K562 (cell line): ENCODE measurements around the gene MKLN1. TPM values are rescaled to one million over a fixed set of nuclear protein-coding genes. Genes with fewer than 3 reads are reported as not detected.

Experiments
- ATAC-seq: fragments of 200-7000 bp; cut with Tn5 transposase; 3 replicates; pipeline ENCODE4 v1.9.1; 2020; ENCODE audit warnings: moderate library complexity
- BruUV-seq: library from RNA; stranded (reverse); fragments of 400-500 nt; replicated peaks from 2 replicates; lab custom pipeline; 2021; lab: Mats Ljungman, UMichigan
- CTCF ChIA-PET: fragments of 300-600 bp; formaldehyde crosslinking; extraction: SDS; loops from one replicate; lab custom pipeline; 2021; ENCODE audit warnings: low intra/inter-chr PET ratio; lab: Yijun Ruan, JAX
- POLR2A ChIA-PET: fragments of 300-600, 350-650 bp; sonication (Branson Sonifier 250); formaldehyde crosslinking; extraction: SDS; loops from one replicate; lab custom pipeline; 2021; ENCODE audit warnings: antibody characterized with exemption, inconsistent platforms; lab: Yijun Ruan, JAX
- DNase-seq, 4 experiments: peaks; one replicate each; pipeline versions ENCODE4 v3.0.0 to v3.0.0-alpha.2; 2011 to 2018; ENCODE audit warnings: low spot score in 3 of 4, mixed read lengths in 3 of 4; ENCODE audit errors: extremely low read depth in 1 of 4
- FAIRE-seq: peaks from 2 replicates; lab custom pipeline; 2011; peaks lifted over from hg19 to GRCh38; lab: Jason Lieb, UNC
- H2AFZ ChIP-seq: 2 replicates; pipeline ENCODE4 v1.6.0; 2011; ENCODE audit warnings: low read depth, low read length, control low read depth, inconsistent platforms
- H3K27ac ChIP-seq: fragments of 200-600 bp; 3 replicates; pipeline ENCODE4 v1.8.0; 2011; ENCODE audit warnings: low read depth, mild to moderate bottlenecking, control low read depth, inconsistent platforms, low read length, moderate library complexity, mixed read lengths; ENCODE audit errors: extremely low read depth
- H3K27me3 ChIP-seq, 2 experiments: fragments of 300-600 bp in 1 of 2; 2 replicates in 1 of 2; 3 replicates in 1 of 2; pipeline versions ENCODE4 v1.6.0 to v1.8.0; 2011; ENCODE audit warnings: inconsistent platforms in 2 of 2, low read length in 2 of 2, mild to moderate bottlenecking in 1 of 2, mixed read lengths in 1 of 2, moderate library complexity in 1 of 2; ENCODE audit not compliant: control insufficient read depth in 2 of 2, insufficient read depth in 2 of 2
- H3K36me3 ChIP-seq: fragments of 300-600 bp; 3 replicates; pipeline ENCODE4 v1.8.0; 2011; ENCODE audit warnings: mild to moderate bottlenecking, low read length, inconsistent platforms; ENCODE audit not compliant: control insufficient read depth, insufficient read depth
- H3K4me1 ChIP-seq, 2 experiments: fragments of 200-600 bp in 1 of 2; replicated peaks in 1 of 2; 2 replicates in 1 of 2; 3 replicates in 1 of 2; pipeline versions ENCODE4 v1.5.1 to v1.8.0; 2011; ENCODE audit warnings: inconsistent platforms in 2 of 2, low read length in 2 of 2, mild to moderate bottlenecking in 1 of 2, mixed read lengths in 1 of 2, moderate library complexity in 1 of 2; ENCODE audit not compliant: control insufficient read depth in 2 of 2, insufficient read depth in 2 of 2
- H3K4me2 ChIP-seq: 2 replicates; pipeline ENCODE4 v1.6.1; 2011; ENCODE audit warnings: low read length, control low read depth, inconsistent platforms, mixed read lengths; ENCODE audit not compliant: insufficient read depth
- H3K4me3 ChIP-seq: fragments of 200-600 bp; sonication (generic), shearing (Covaris generic); 2 replicates; pipeline ENCODE4 v1.5.1; 2016; ENCODE audit warnings: control low read depth, inconsistent platforms
- H3K79me2 ChIP-seq: fragments of 200-600 bp; 3 replicates; pipeline ENCODE4 v1.8.0; 2011; ENCODE audit warnings: low read length, inconsistent platforms; ENCODE audit not compliant: control insufficient read depth, insufficient read depth
- H3K9ac ChIP-seq, 2 experiments: 2 replicates each; pipeline versions ENCODE4 v1.6.0 to v1.6.1; 2011; ENCODE audit warnings: low read depth in 2 of 2, low read length in 2 of 2, control low read depth in 1 of 2, inconsistent platforms in 1 of 2, mild to moderate bottlenecking in 1 of 2, mixed read lengths in 1 of 2; ENCODE audit not compliant: insufficient read depth in 1 of 2
- H3K9me1 ChIP-seq: one replicate; pipeline ENCODE4 v1.6.0; 2011; ENCODE audit warnings: inconsistent platforms, mild to moderate bottlenecking, low read length, moderate library complexity; ENCODE audit not compliant: control insufficient read depth, insufficient read depth
- H3K9me3 ChIP-seq: replicated peaks from 2 replicates; pipeline ENCODE4 v1.5.1; 2011; ENCODE audit warnings: low read depth, low read length, inconsistent platforms; ENCODE audit not compliant: control insufficient read depth, insufficient read depth
- H4K20me1 ChIP-seq: replicated peaks from 2 replicates; pipeline ENCODE4 v1.6.1; 2011; ENCODE audit warnings: low read length, inconsistent platforms, mixed read lengths; ENCODE audit not compliant: control insufficient read depth, insufficient read depth
- BRCA1 ChIP-seq, 2 experiments: fragments of 450-650 bp in 1 of 2; sonication (generic) in 1 of 2; formaldehyde crosslinking in 1 of 2; IDR thresholded peaks; 2 replicates each; pipeline versions ENCODE4 v1.5.0 to v1.6.1; 2017 to 2020; ENCODE audit warnings: mild to moderate bottlenecking in 1 of 2, missing genetic modification reagents in 1 of 2
- BRD4 ChIP-seq: fragments of 200-600 bp; sonication (generic); IDR thresholded peaks from 2 replicates; pipeline ENCODE4 v1.6.1; 2017; ENCODE audit warnings: inconsistent platforms
- BRD9 ChIP-seq: fragments of 450-650 bp; IDR thresholded peaks from 2 replicates; pipeline ENCODE4 v1.6.1; 2018; ENCODE audit warnings: low read depth; ENCODE audit not compliant: partially characterized antibody
- CEBPZ ChIP-seq: fragments of 150-350 bp; IDR thresholded peaks from 2 replicates; pipeline ENCODE4 v1.6.1; 2014; ENCODE audit warnings: low read depth, mild to moderate bottlenecking, low read length, borderline replicate concordance
- DDX20 ChIP-seq: fragments of 450-650 bp; IDR thresholded peaks from 2 replicates; pipeline ENCODE4 v1.6.1; 2016; ENCODE audit warnings: missing genetic modification characterization, low read depth, mild to moderate bottlenecking, missing compliant biosample characterization, moderate library complexity
- FOXM1 ChIP-seq, 2 experiments: fragments of 450-650 bp in 1 of 2; sonication (generic) in 1 of 2; formaldehyde crosslinking in 1 of 2; IDR thresholded peaks; 2 replicates each; pipeline versions ENCODE4 v1.6.1 to v1.9.0; 2017 to 2022; ENCODE audit warnings: low read depth in 2 of 2, mild to moderate bottlenecking in 2 of 2, missing genetic modification reagents in 1 of 2, moderate library complexity in 1 of 2
- MYC ChIP-seq, 2 experiments: fragments of 250-450 bp in 1 of 2; sonication (Bioruptor Pico) in 1 of 2; IDR thresholded peaks; 2 replicates each; pipeline versions ENCODE4 v1.5.1 to v1.6.1; 2012 to 2021; ENCODE audit warnings: low read depth in 2 of 2, borderline replicate concordance in 1 of 2, improper control_type of control experiment in 1 of 2, low read length in 1 of 2, mild to moderate bottlenecking in 1 of 2, moderate library complexity in 1 of 2
- NCOA6 ChIP-seq: fragments of 450-650 bp; IDR thresholded peaks from 2 replicates; pipeline ENCODE4 v1.6.1; 2017; ENCODE audit warnings: mild to moderate bottlenecking
- PML ChIP-seq: IDR thresholded peaks from 2 replicates; pipeline ENCODE4 v1.6.1; 2012; ENCODE audit warnings: low read length, inconsistent platforms
- RBM15 ChIP-seq: fragments of 200-400 bp; formaldehyde crosslinking; IDR thresholded peaks from 2 replicates; pipeline ENCODE4 v1.6.1; 2018; ENCODE audit warnings: mild to moderate bottlenecking, low read length, moderate library complexity; ENCODE audit not compliant: insufficient read depth
- SIRT6 ChIP-seq: IDR thresholded peaks from one replicate; pipeline ENCODE4 v1.6.1; 2012; ENCODE audit warnings: low read depth, mild to moderate bottlenecking, control low read depth, inconsistent platforms, low read length, moderate library complexity
- TARDBP ChIP-seq: fragments of 450-650 bp; IDR thresholded peaks from 2 replicates; pipeline ENCODE4 v1.6.1; 2016
- TOE1 ChIP-seq, 2 experiments: fragments of 450-650 bp in 1 of 2; sonication (generic) in 1 of 2; formaldehyde crosslinking in 1 of 2; IDR thresholded peaks; 2 replicates each; pipeline versions ENCODE4 v1.7.1 to v1.8.0; 2016 to 2022; ENCODE audit warnings: borderline replicate concordance in 2 of 2, mild to moderate bottlenecking in 2 of 2, antibody characterized with exemption in 1 of 2, inconsistent platforms in 1 of 2, low read depth in 1 of 2, missing genetic modification reagents in 1 of 2, moderate library complexity in 1 of 2
- XRCC4 ChIP-seq: IDR thresholded peaks from one replicate; pipeline ENCODE4 v1.6.1; 2011; ENCODE audit not compliant: insufficient read depth, insufficient read length; ENCODE audit errors: extremely low read depth
- ZBTB8A ChIP-seq: fragments of 450-650 bp; IDR thresholded peaks from 2 replicates; pipeline ENCODE4 v1.6.1; 2018; ENCODE audit warnings: mild to moderate bottlenecking, moderate library complexity; ENCODE audit not compliant: partially characterized antibody
- ZNF146 ChIP-seq: IDR thresholded peaks from one replicate; pipeline ENCODE4 v1.6.1; 2018; ENCODE audit warnings: missing compliant biosample characterization; ENCODE audit not compliant: unreplicated experiment
- WGBS: fragments of 100-300 bp; shearing (Covaris generic); methylation state at CpG from one replicate; pipeline ENCODE4 v1.1.6; 2016; ENCODE audit warnings: low coverage, mixed read lengths; ENCODE audit not compliant: insufficient coverage; ENCODE audit errors: missing lambda C conversion rate; 5-methylcytosine and 5-hydroxymethylcytosine counted together
- in situ Hi-C: fragments of 300-500 bp; cut with MboI; formaldehyde crosslinking; loops from 4 replicates; pipeline ENCODE4 v1.15.0; 2018; ENCODE audit warnings: inconsistent platforms, mixed read lengths
- intact Hi-C: fragments of 100-400 bp; cut with micrococcal nuclease; formaldehyde crosslinking; loops from 2 replicates; pipeline ENCODE4 v1.14.2; 2022
- polyA plus RNA-seq, 8 experiments: library from polyadenylated mRNA; depleted of rRNA in 4 of 8; stranded (reverse) in 5 of 8; unstranded in 3 of 8; fragments of >200 nt; fragmentation: Nextera tagmentation in 2 of 8; fragmentation: Illumina TruSeq in 1 of 8; extraction: Ambion mirVana in 2 of 8; extraction: Trizol in 1 of 8; gene quantifications; 2 replicates each; pipeline versions ENCODE4 v1.2.1 to v1.2.3, GENCODE V29; 2011 to 2014; ENCODE audit warnings: inconsistent platforms in 1 of 8, missing spikeins in 1 of 8
- total RNA-seq, 7 experiments: library from RNA; depleted of rRNA in 6 of 7; stranded (reverse); fragments of >200 nt in 6 of 7; fragmentation: Illumina TruSeq in 2 of 7; extraction: Trizol in 2 of 7; gene quantifications; 2 replicates each; pipeline versions ENCODE4 v1.2.1 to v1.2.3, GENCODE V29; 2011 to 2021; ENCODE audit warnings: low replicate concordance in 1 of 7

The MKLN1 gene
- total and polyA plus RNA-seq, 9 of the 15 experiments (the other 6 are each of a cell fraction or from before 2014, with no cell fraction given): 18.6 to 80.4 (median 56.0) TPM

- H3K9me3 ChIP-seq: no peaks in the 10 kb centered on the region
- no peaks in the 10 kb centered on the region for H3K4me1 ChIP-seq
- H3K27ac ChIP-seq: no peak overlapping the region
- H3K4me3 ChIP-seq: no peak overlapping the region
- H3K27me3 ChIP-seq: no peaks in the 10 kb centered on the region
- BruUV-seq: no TSS peak
- H3K4me2 ChIP-seq: no peak overlapping the region
- ChIA-PET POLR2A (interaction anchor here (0.7 to 1.1 kb wide), 2 partner anchors 42 to 582 kb away, joined by 3 read pairs; no protein-coding TSS in a partner anchor), CTCF (no interaction called here)
- 97% methylated on average over 2 of the region's 2 CpGs for WGBS
- H3K9ac ChIP-seq: no peak overlapping the region
- no peaks in the 10 kb centered on the region for H4K20me1 ChIP-seq
- no peaks in the 10 kb centered on the region for H3K9me1 ChIP-seq
- ATAC-seq: no peak
- H2AFZ ChIP-seq: no peak overlapping the region
- peaks cover 55% of the 10 kb centered on the region for H3K36me3 ChIP-seq
- H3K79me2 ChIP-seq: no peaks in the 10 kb centered on the region
- intact Hi-C loops: no loop called here
- in situ Hi-C loops: no loop called here
- FAIRE-seq: no peak
- DNase-seq: no peak
- no peak for TF ChIP-seq XRCC4
- no peak for TF ChIP-seq BRCA1 (IDR thresholded peaks at IDR 0.05)
- no peak for TF ChIP-seq BRCA1 (CRISPR knock-in tag; IDR thresholded peaks at IDR 0.05)
- no peak for TF ChIP-seq TOE1 (IDR thresholded peaks at IDR 0.05; ENCODE audit: borderline replicate concordance)
- TF ChIP-seq TOE1 (CRISPR knock-in tag; IDR thresholded peaks at IDR 0.05; ENCODE audit: borderline replicate concordance, low read depth): no peak
- no peak for TF ChIP-seq CEBPZ
- TF ChIP-seq MYC (IDR thresholded peaks at IDR 0.05; ENCODE audit: low read depth, low read length): no peak
- TF ChIP-seq MYC (CRISPR knock-in tag; IDR thresholded peaks at IDR 0.05; ENCODE audit: borderline replicate concordance, low read depth): no peak
- no peak for TF ChIP-seq BRD9
- TF ChIP-seq FOXM1 (IDR thresholded peaks at IDR 0.05; ENCODE audit: low read depth): no peak
- no peak for TF ChIP-seq FOXM1 (CRISPR knock-in tag; IDR thresholded peaks at IDR 0.05; ENCODE audit: low read depth)
- no peak for TF ChIP-seq NCOA6
- no peak for TF ChIP-seq ZNF146 (CRISPR knock-in tag)
- no peak for TF ChIP-seq BRD4
- no peak for TF ChIP-seq PML
- TF ChIP-seq TARDBP: no peak
- no peak for TF ChIP-seq SIRT6
- TF ChIP-seq RBM15: no peak
- TF ChIP-seq ZBTB8A: no peak
- no peak for TF ChIP-seq DDX20 (tag)
Measured at GRCh38 chr7:131438969-131439368, 111.3 kb downstream of the MKLN1 start.
